GM21360 (cell line): ENCODE data around the gene IL18BP.

Experiments
- ATAC-seq: cut with Tn5 transposase; IDR thresholded peaks from one replicate; pipeline ENCODE4 v1.9.1; 2021; ENCODE audit warnings: mild to moderate bottlenecking, moderate library complexity; ENCODE audit not compliant: unreplicated experiment

IL18BP gene

GRCh38 chr11:71996517-71996916, 2.2 kb upstream of the IL18BP start:
- ATAC-seq: no peak

GRCh38 chr11:71996946-71997345, 1.8 kb upstream of the IL18BP start:
- no peak for ATAC-seq

GRCh38 chr11:71997594-71997993, 1.1 kb upstream of the IL18BP start:
- ATAC-seq: no peak

GRCh38 chr11:71998061-71998460, 648 bp upstream of the IL18BP start:
- no peak for ATAC-seq

- no peak for ATAC-seq
These were observed 653 bp downstream of the IL18BP start for GRCh38 chr11:71999362-71999761.

GRCh38 chr11:71999798-72000197, 1.1 kb downstream of the IL18BP start:
- no peak for ATAC-seq

GRCh38 chr11:72000202-72000867, 1.6 kb downstream of the IL18BP start:
- no peak for ATAC-seq

- ATAC-seq: no peak
These were observed 2.6 kb downstream of the IL18BP start for GRCh38 chr11:72001285-72001684.

- no peak for ATAC-seq
These were observed 3.3 kb downstream of the IL18BP start for GRCh38 chr11:72001834-72002591.

GRCh38 chr11:72002841-72003775, 4.4 kb downstream of the IL18BP start:
- ATAC-seq: no peak

GRCh38 chr11:72003776-72004171, 5.1 kb downstream of the IL18BP start:
- no peak for ATAC-seq

GRCh38 chr11:72004515-72005346, 6.0 kb downstream of the IL18BP start:
- no peak for ATAC-seq

GRCh38 chr11:72005347-72006260, 6.9 kb downstream of the IL18BP start:
- no peak for ATAC-seq

- ATAC-seq: no peak
These were observed 7.8 kb downstream of the IL18BP start for GRCh38 chr11:72006309-72007088.

GRCh38 chr11:72007089-72007476, 8.4 kb downstream of the IL18BP start:
- no peak for ATAC-seq

GRCh38 chr11:72007587-72007986, 8.9 kb downstream of the IL18BP start:
- ATAC-seq: no peak

GRCh38 chr11:72008728-72009127, 10.0 kb downstream of the IL18BP start:
- no peak for ATAC-seq

GRCh38 chr11:72009156-72009555, 10.4 kb downstream of the IL18BP start:
- no peak for ATAC-seq
